ENCODE measurements around the gene RNF225. TPM values are rescaled to one million over a fixed set of nuclear protein-coding genes. Genes with fewer than 3 reads are reported as not detected.
A peak's percentile ranks its signal among the peaks of the same experiment; 100 is the strongest.

Gene RNF225
- total RNA-seq, 4 donors from 2014 or later, result 0.33 TPM; not detected in 3

GRCh38 chr19:58385891-58386575 is 9.4 kb upstream of the RNF225 start:
- peak overlapping the region; percentile 89 to 99 (median 93) for H3K27ac ChIP-seq
- WGBS, 2 donors, result 9 to 13% methylated on average over 13 to 20 of the region's 36 CpGs
- peaks cover 21 to 30% of the 10 kb centered on the region in 2 donors for H3K4me1 ChIP-seq
- H3K4me3 ChIP-seq (replicated peaks in 1 of 3), result peak overlapping the region; percentile 54 to 82 (median 57)
- TF ChIP-seq CTCF (IDR thresholded peaks at IDR 0.05) (no peak), POLR2A (IDR thresholded peaks at IDR 0.05) (no peak)
- H3K27me3 ChIP-seq, result no peaks in the 10 kb centered on the region
- intact Hi-C loops (cut with DNase I), result loop anchor here (10.0 kb wide), 1 partner anchor 61 kb away; the partner anchor contains the start of gene ZSCAN22
- peaks cover 0 to 4% of the 10 kb centered on the region in 2 donors for H3K36me3 ChIP-seq
- no peaks in the 10 kb centered on the region for H3K9me3 ChIP-seq
- DNase-seq, result peak in 1 of 2 donors; percentile 29

GRCh38 chr19:58386576-58387337 is 8.7 kb upstream of the RNF225 start, which contains the start of gene RPS5:
Gene RPS5 (plus strand): TSS chr19:58387269. CDS start chr19:58388138, 869 bp downstream.
- Histone ChIP-seq H3K27me3 (no peaks in the 10 kb centered on the region), H3K4me1 (peaks cover 18 to 26% of the 10 kb centered on the region in 2 donors), H3K27ac (peak within 1 kb of the TSS; percentile 89 to 99 (median 93)), H3K4me3 (replicated peaks in 1 of 3) (peak within 1 kb of the TSS; percentile 54 to 82 (median 57)), H3K9me3 (no peaks in the 10 kb centered on the region), H3K36me3 (peaks cover 0 to 8% of the 10 kb centered on the region in 2 donors)
- TF ChIP-seq POLR2A (IDR thresholded peaks at IDR 0.05), result peak; percentile 9 to 75
- no peak for TF ChIP-seq CTCF (IDR thresholded peaks at IDR 0.05)
- 0 to 1% methylated on average over 21 to 22 of the region's 64 CpGs for WGBS, 2 donors
- peak; percentile 96 for DNase-seq
- intact Hi-C loops (cut with DNase I), result loop anchor here (10.0 kb wide), 1 partner anchor 62 kb away; the partner anchor contains the start of gene ZSCAN22

- Histone ChIP-seq H3K27me3 (no peaks in the 10 kb centered on the region), H3K4me3 (replicated peaks in 1 of 3) (peak overlapping the region; percentile 54 to 82 (median 57)), H3K36me3 (peaks cover 0 to 9% of the 10 kb centered on the region in 2 donors), H3K4me1 (peaks cover 15 to 20% of the 10 kb centered on the region in 2 donors), H3K27ac (peak overlapping the region in 1 of 3 donors; percentile 89), H3K9me3 (no peaks in the 10 kb centered on the region)
- intact Hi-C loops (cut with DNase I), result loop anchor here (10.0 kb wide), 1 partner anchor 63 kb away; the partner anchor contains the start of gene ZSCAN22
- no peak for DNase-seq
- WGBS, 2 donors, result 9% methylated on average over 39 of the region's 39 CpGs
- TF ChIP-seq POLR2A (IDR thresholded peaks at IDR 0.05) (no peak), CTCF (IDR thresholded peaks at IDR 0.05) (no peak)
These were observed 7.9 kb upstream of the RNF225 start for GRCh38 chr19:58387338-58388174.

GRCh38 chr19:58388175-58388526 is 7.3 kb upstream of the RNF225 start:
- Histone ChIP-seq H3K9me3 (no peaks in the 10 kb centered on the region), H3K36me3 (peaks cover 5 to 13% of the 10 kb centered on the region in 2 donors), H3K4me1 (peaks cover 15 to 20% of the 10 kb centered on the region in 2 donors), H3K27ac (no peak overlapping the region), H3K27me3 (no peaks in the 10 kb centered on the region), H3K4me3 (replicated peaks in 1 of 3) (peak overlapping the region in 1 of 3 donors; percentile 54)
- intact Hi-C loops (cut with DNase I), result loop anchor here (10.0 kb wide), 1 partner anchor 63 kb away; the partner anchor contains the start of gene ZSCAN22
- TF ChIP-seq CTCF (IDR thresholded peaks at IDR 0.05) (no peak), POLR2A (IDR thresholded peaks at IDR 0.05) (no peak)
- 88 to 89% methylated on average over 3 of the region's 3 CpGs for WGBS, 2 donors
- DNase-seq, result no peak

Measured in thyroid gland (tissue), 4 donors.